PC-3 (cell line): ENCODE data around the gene ROBO2. TPM values are rescaled to one million over a fixed set of nuclear protein-coding genes. Genes with fewer than 3 reads are reported as not detected.

ENCODE experiments used
- ATAC-seq: fragments of 200-7000 bp; cut with Tn5 transposase; 2 replicates; pipeline ENCODE4 v1.9.1; 2020; ENCODE audit warnings: mild to moderate bottlenecking, moderate library complexity
- BruUV-seq: library from RNA; stranded (reverse); fragments of 400-500 nt; replicated peaks from 2 replicates; lab custom pipeline; 2021; lab: Mats Ljungman, UMichigan
- CTCF ChIA-PET: fragments of 300-600 bp; sonication (Branson Sonifier 250); formaldehyde crosslinking; loops from one replicate; lab custom pipeline; 2022; ENCODE audit warnings: antibody characterized with exemption; lab: Charles Lee
- POLR2A ChIA-PET: fragments of 300-600 bp; sonication (Branson Sonifier 250); formaldehyde crosslinking; loops from one replicate; lab custom pipeline; 2022; ENCODE audit warnings: antibody characterized with exemption; ENCODE audit not compliant: unreplicated experiment; lab: Charles Lee
- DNase-seq: peaks from one replicate; pipeline ENCODE4 v3.0.0-alpha.2; 2015
- H2AFZ ChIP-seq: fragments of 300-600 bp; sonication (generic); 2 replicates; pipeline ENCODE4 v1.6.0; 2016; ENCODE audit warnings: antibody characterized with exemption, low read length
- H3F3A ChIP-seq: fragments of 300-600 bp; sonication (generic); one replicate; pipeline ENCODE4 v1.6.0; 2017; ENCODE audit warnings: antibody characterized with exemption, low read length, control low read depth, mild to moderate bottlenecking; ENCODE audit not compliant: unreplicated experiment
- H3K27ac ChIP-seq: fragments of 300-600 bp; sonication (generic); 2 replicates; pipeline ENCODE4 v1.5.1; 2016; ENCODE audit warnings: mild to moderate bottlenecking, low read length
- H3K27me3 ChIP-seq: fragments of 300-600 bp; sonication (generic); 2 replicates; pipeline ENCODE4 v1.6.1; 2016; ENCODE audit warnings: low read length, mixed read lengths
- H3K36me3 ChIP-seq: fragments of 300-600 bp; sonication (generic); 2 replicates; pipeline ENCODE4 v1.6.1; 2016; ENCODE audit warnings: low read depth, mixed run types, low read length, mixed read lengths
- H3K4me1 ChIP-seq: fragments of 300-600 bp; sonication (generic); 2 replicates; pipeline ENCODE4 v1.5.1; 2016; ENCODE audit warnings: low read length; ENCODE audit not compliant: insufficient read depth
- H3K4me2 ChIP-seq: fragments of 300-600 bp; sonication (generic); 2 replicates; pipeline ENCODE4 v1.6.0; 2016; ENCODE audit warnings: low read length
- H3K4me3 ChIP-seq: fragments of 300-600 bp; sonication (generic); 2 replicates; pipeline ENCODE4 v1.5.1; 2016; ENCODE audit warnings: mild to moderate bottlenecking, low read length, mixed read lengths
- H3K79me2 ChIP-seq: fragments of 300-600 bp; sonication (generic); 2 replicates; pipeline ENCODE4 v1.6.1; 2017; ENCODE audit warnings: low read length, mixed read lengths
- H3K9ac ChIP-seq: fragments of 300-600 bp; sonication (generic); 2 replicates; pipeline ENCODE4 v1.6.0; 2016; ENCODE audit warnings: mild to moderate bottlenecking, low read length
- H3K9me2 ChIP-seq: fragments of 300-600 bp; sonication (generic); replicated peaks from 2 replicates; pipeline ENCODE4 v1.6.1; 2016; ENCODE audit warnings: mixed run types, low read length, mixed read lengths
- H3K9me3 ChIP-seq: fragments of 300-600 bp; sonication (generic); 2 replicates; pipeline ENCODE4 v1.6.1; 2016; ENCODE audit warnings: low read length, mixed read lengths
- H4K20me1 ChIP-seq: fragments of 300-600 bp; sonication (generic); 2 replicates; pipeline ENCODE4 v1.6.1; 2016; ENCODE audit warnings: low read length, mixed read lengths
- CTCF ChIP-seq: fragments of 300-600 bp; sonication (generic); conservative IDR thresholded peaks from 2 replicates; pipeline ENCODE4 v1.5.1; 2017; ENCODE audit warnings: antibody characterized with exemption, low read depth, mild to moderate bottlenecking, low read length
- EZH2 ChIP-seq: fragments of 300-600 bp; sonication (generic); IDR thresholded peaks from one replicate; pipeline ENCODE4 v1.6.1; 2017; ENCODE audit warnings: antibody characterized with exemption, mild to moderate bottlenecking, low read length; ENCODE audit not compliant: unreplicated experiment
- EZH2phosphoT487 ChIP-seq: fragments of 300-600 bp; sonication (generic); IDR thresholded peaks from 2 replicates; pipeline ENCODE4 v1.6.1; 2018; ENCODE audit warnings: mild to moderate bottlenecking, antibody characterized with exemption, low read length, borderline replicate concordance
- intact Hi-C: fragments of 100-400 bp; cut with micrococcal nuclease; formaldehyde crosslinking; loops from 2 replicates; pipeline ENCODE4 v1.9.0; 2023
- total RNA-seq: library from RNA; depleted of rRNA; stranded (reverse); fragments of >200 nt; gene quantifications from 2 replicates; pipeline ENCODE4 v1.2.3, GENCODE V29; 2014

ROBO2 gene
- total RNA-seq, 1 experiment from 2014 or later = not detected

GRCh38 chr3:77236118-77236517, 196.2 kb downstream of the ROBO2 start:
- no peaks in the 10 kb centered on the region for H3K36me3 ChIP-seq
- no peaks in the 10 kb centered on the region for H3F3A ChIP-seq
- H3K9ac ChIP-seq = no peak overlapping the region
- no peaks in the 10 kb centered on the region for H3K4me1 ChIP-seq
- no peaks in the 10 kb centered on the region for H3K9me3 ChIP-seq
- no peak overlapping the region for H3K4me3 ChIP-seq
- intact Hi-C loops = no loop called here
- ChIA-PET CTCF (no interaction called here), POLR2A (no interaction called here)
- no peaks in the 10 kb centered on the region for H3K9me2 ChIP-seq
- H3K27ac ChIP-seq = no peak overlapping the region
- ATAC-seq = no peak
- DNase-seq = no peak
- no peaks in the 10 kb centered on the region for H3K79me2 ChIP-seq
- no peak overlapping the region for H3K4me2 ChIP-seq
- no peak overlapping the region for H2AFZ ChIP-seq
- TF ChIP-seq EZH2phosphoT487 (no peak), CTCF (no peak), EZH2 (no peak)
- H4K20me1 ChIP-seq = no peaks in the 10 kb centered on the region
- BruUV-seq = no TSS peak
- peaks cover 46% of the 10 kb centered on the region for H3K27me3 ChIP-seq

- TF ChIP-seq EZH2 (no peak), EZH2phosphoT487 (no peak)
- Histone ChIP-seq H3K9me2 (no peaks in the 10 kb centered on the region), H3K9me3 (no peaks in the 10 kb centered on the region), H3K27ac (no peak overlapping the region), H2AFZ (no peak overlapping the region), H3K9ac (no peak overlapping the region), H4K20me1 (no peaks in the 10 kb centered on the region), H3K79me2 (no peaks in the 10 kb centered on the region), H3K36me3 (no peaks in the 10 kb centered on the region), H3F3A (no peaks in the 10 kb centered on the region), H3K4me3 (no peak overlapping the region), H3K4me1 (no peaks in the 10 kb centered on the region), H3K27me3 (peaks cover 52% of the 10 kb centered on the region), H3K4me2 (no peak overlapping the region)
- POLR2A ChIA-PET = no interaction called here
- CTCF ChIA-PET = no interaction called here
- no peak for ATAC-seq
- no TSS peak for BruUV-seq
- DNase-seq = no peak
- intact Hi-C loops = no loop called here
These were observed 200.3 kb downstream of the ROBO2 start for GRCh38 chr3:77240072-77240650.

DNA sequence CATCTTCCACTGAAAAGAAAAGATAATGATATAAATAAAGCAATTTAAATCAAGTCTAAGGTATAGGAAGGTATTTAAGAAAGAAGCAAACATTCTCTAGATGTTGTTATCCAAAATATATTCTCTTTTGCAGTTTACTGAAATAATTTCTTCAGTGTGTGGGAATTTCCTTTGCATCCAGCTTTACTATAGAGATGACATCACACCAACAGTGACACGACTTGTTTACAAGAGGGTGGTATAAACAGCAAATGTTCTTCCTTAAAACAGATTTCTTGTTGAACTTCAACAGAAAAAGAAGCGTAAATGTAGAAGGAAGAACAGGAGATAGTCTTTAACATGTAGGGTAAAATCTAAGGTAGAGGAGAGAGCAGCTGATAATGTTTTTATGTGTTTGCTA, 202.5 kb downstream of the ROBO2 start:
- Histone ChIP-seq H3F3A (no peaks in the 10 kb centered on the region), H4K20me1 (no peaks in the 10 kb centered on the region), H3K27me3 (peaks cover 70% of the 10 kb centered on the region), H2AFZ (no peak overlapping the region), H3K79me2 (no peaks in the 10 kb centered on the region), H3K9ac (no peak overlapping the region), H3K4me3 (no peak overlapping the region), H3K4me2 (no peak overlapping the region), H3K9me2 (no peaks in the 10 kb centered on the region), H3K9me3 (no peaks in the 10 kb centered on the region), H3K36me3 (no peaks in the 10 kb centered on the region), H3K27ac (no peak overlapping the region), H3K4me1 (no peaks in the 10 kb centered on the region)
- DNase-seq = no peak
- no peak for ATAC-seq
- no TSS peak for BruUV-seq
- TF ChIP-seq EZH2phosphoT487 (no peak), CTCF (no peak), EZH2 (no peak)
- POLR2A ChIA-PET = no interaction called here
- CTCF ChIA-PET = no interaction called here
- intact Hi-C loops = no loop called here
